MM.1S (cell line): ENCODE results near the gene CCDC192.

Experiments
- DNase-seq: peaks from one replicate; pipeline ENCODE4 v3.0.0-alpha.2; 2015
- H2AFZ ChIP-seq: fragments of 300-600 bp; sonication (generic); 2 replicates; pipeline ENCODE4 v1.6.0; 2016; ENCODE audit warnings: antibody characterized with exemption, low read length
- H3F3A ChIP-seq: fragments of 300-600 bp; sonication (generic); 2 replicates; pipeline ENCODE4 v1.6.1; 2016; ENCODE audit warnings: mild to moderate bottlenecking, antibody characterized with exemption, low read length, moderate library complexity, mixed read lengths; ENCODE audit not compliant: insufficient read depth
- H3K27ac ChIP-seq: fragments of 300-600 bp; sonication (generic); 2 replicates; pipeline ENCODE4 v1.5.1; 2016; ENCODE audit warnings: mild to moderate bottlenecking, low read length
- H3K27me3 ChIP-seq: fragments of 300-600 bp; sonication (generic); replicated peaks from 2 replicates; pipeline ENCODE4 v1.6.0; 2016; ENCODE audit warnings: low read length; ENCODE audit not compliant: insufficient read depth
- H3K36me3 ChIP-seq: fragments of 300-600 bp; sonication (generic); replicated peaks from 2 replicates; pipeline ENCODE4 v1.6.1; 2016; ENCODE audit warnings: mild to moderate bottlenecking, low read length, mixed read lengths; ENCODE audit not compliant: insufficient read depth
- H3K4me1 ChIP-seq: fragments of 300-600 bp; sonication (generic); 2 replicates; pipeline ENCODE4 v1.6.1; 2016; ENCODE audit warnings: low read length, mixed read lengths
- H3K4me2 ChIP-seq: fragments of 300-600 bp; sonication (generic); 2 replicates; pipeline ENCODE4 v1.6.0; 2016; ENCODE audit warnings: low read depth, low read length
- H3K4me3 ChIP-seq: fragments of 300-600 bp; sonication (generic); 2 replicates; pipeline ENCODE4 v1.5.1; 2016; ENCODE audit warnings: low read length, mixed read lengths
- H3K79me2 ChIP-seq: fragments of 300-600 bp; sonication (generic); 2 replicates; pipeline ENCODE4 v1.6.1; 2016; ENCODE audit warnings: mixed run types, low read length, mixed read lengths
- H3K9ac ChIP-seq: fragments of 300-600 bp; sonication (generic); 2 replicates; pipeline ENCODE4 v1.6.1; 2016; ENCODE audit warnings: low read length, mixed read lengths
- H3K9me2 ChIP-seq: fragments of 300-600 bp; sonication (generic); replicated peaks from 2 replicates; pipeline ENCODE4 v1.6.1; 2016; ENCODE audit warnings: mild to moderate bottlenecking, low read length, mixed read lengths; ENCODE audit not compliant: insufficient read depth
- H3K9me3 ChIP-seq: fragments of 300-600 bp; sonication (generic); replicated peaks from 2 replicates; pipeline ENCODE4 v1.6.1; 2016; ENCODE audit warnings: mild to moderate bottlenecking, low read length, mixed read lengths; ENCODE audit not compliant: insufficient read depth
- H4K20me1 ChIP-seq: fragments of 300-600 bp; sonication (generic); 2 replicates; pipeline ENCODE4 v1.6.1; 2016; ENCODE audit warnings: mild to moderate bottlenecking, low read length, moderate library complexity, mixed read lengths; ENCODE audit not compliant: insufficient read depth
- CTCF ChIP-seq: fragments of 300-600 bp; sonication (generic); IDR thresholded peaks from 2 replicates; pipeline ENCODE4 v1.5.1; 2016; ENCODE audit warnings: antibody characterized with exemption, low read length, mixed read lengths
- EZH2 ChIP-seq: fragments of 300-600 bp; sonication (generic); optimal IDR thresholded peaks from 2 replicates; pipeline ENCODE3; 2017; ENCODE audit warnings: low read depth, mild to moderate bottlenecking, antibody characterized with exemption, low read length, mixed read lengths
- EZH2phosphoT487 ChIP-seq: fragments of 300-600 bp; sonication (generic); IDR thresholded peaks from 2 replicates; pipeline ENCODE4 v1.6.1; 2018; ENCODE audit warnings: antibody characterized with exemption, low read length

The CCDC192 gene

GRCh38 chr5:127893232-127893631, 190.0 kb downstream of the CCDC192 start:
- Histone ChIP-seq H2AFZ (no peak overlapping the region), H3K4me2 (no peak overlapping the region), H3K4me3 (no peak overlapping the region)

DNA sequence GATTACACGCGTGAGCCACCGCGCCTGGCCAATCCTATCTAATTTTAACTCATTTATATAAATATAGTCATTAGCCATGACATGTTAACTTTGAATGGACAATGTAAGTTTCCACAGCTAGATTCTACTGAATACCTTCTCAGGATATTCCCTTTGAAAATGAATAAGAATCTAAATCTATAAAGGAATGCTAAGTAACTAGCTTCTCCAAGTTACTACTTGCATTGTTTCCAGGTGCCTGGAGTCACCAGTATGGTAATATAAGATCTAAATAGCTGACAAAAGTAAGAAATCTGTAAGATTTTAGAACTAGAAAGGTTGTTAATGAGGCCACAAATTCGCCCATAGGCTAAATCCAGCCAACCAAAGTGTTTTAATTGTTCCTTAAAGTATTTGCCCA, 191.3 kb downstream of the CCDC192 start:
- H3K4me1 ChIP-seq = no peaks in the 10 kb centered on the region
- DNase-seq = no peak
- H3K9ac ChIP-seq = no peak overlapping the region
- no peaks in the 10 kb centered on the region for H3K27me3 ChIP-seq
- H3K9me2 ChIP-seq = no peaks in the 10 kb centered on the region
- H3F3A ChIP-seq = no peaks in the 10 kb centered on the region
- H3K9me3 ChIP-seq = no peaks in the 10 kb centered on the region
- no peaks in the 10 kb centered on the region for H3K36me3 ChIP-seq
- H3K79me2 ChIP-seq = no peaks in the 10 kb centered on the region
- H3K27ac ChIP-seq = no peak overlapping the region
- no peaks in the 10 kb centered on the region for H4K20me1 ChIP-seq
- TF ChIP-seq EZH2 (no peak), EZH2phosphoT487 (no peak), CTCF (no peak)
- H3K4me2 ChIP-seq = no peak overlapping the region
- H3K4me3 ChIP-seq = no peak overlapping the region
- no peak overlapping the region for H2AFZ ChIP-seq

More at GRCh38 chr5:127893232-127893631, 190.0 kb downstream of the CCDC192 start:
- no peak overlapping the region for H3K9ac ChIP-seq
- H4K20me1 ChIP-seq = no peaks in the 10 kb centered on the region
- H3K4me1 ChIP-seq = no peaks in the 10 kb centered on the region
- DNase-seq = no peak
- H3F3A ChIP-seq = no peaks in the 10 kb centered on the region
- no peaks in the 10 kb centered on the region for H3K27me3 ChIP-seq
- no peaks in the 10 kb centered on the region for H3K9me3 ChIP-seq
- H3K27ac ChIP-seq = no peak overlapping the region
- H3K79me2 ChIP-seq = no peaks in the 10 kb centered on the region
- no peaks in the 10 kb centered on the region for H3K36me3 ChIP-seq
- TF ChIP-seq EZH2 (no peak), EZH2phosphoT487 (no peak), CTCF (no peak)
- no peaks in the 10 kb centered on the region for H3K9me2 ChIP-seq

GRCh38 chr5:127898551-127899213, 195.5 kb downstream of the CCDC192 start:
- no peak overlapping the region for H3K4me2 ChIP-seq
- H3K36me3 ChIP-seq = no peaks in the 10 kb centered on the region
- no peaks in the 10 kb centered on the region for H3K79me2 ChIP-seq
- H3K9ac ChIP-seq = no peak overlapping the region
- H3K4me1 ChIP-seq = no peaks in the 10 kb centered on the region
- H3K9me3 ChIP-seq = no peaks in the 10 kb centered on the region
- no peak overlapping the region for H3K4me3 ChIP-seq
- H3K27ac ChIP-seq = no peak overlapping the region
- DNase-seq = no peak
- H4K20me1 ChIP-seq = no peaks in the 10 kb centered on the region
- no peaks in the 10 kb centered on the region for H3K27me3 ChIP-seq
- no peaks in the 10 kb centered on the region for H3K9me2 ChIP-seq
- TF ChIP-seq CTCF (no peak), EZH2phosphoT487 (no peak), EZH2 (no peak)
- no peaks in the 10 kb centered on the region for H3F3A ChIP-seq
- no peak overlapping the region for H2AFZ ChIP-seq
